Measurements from ENCODE around the gene CFAP92.

GRCh38 chr3:129003578-129004112, 9.8 kb upstream of the CFAP92 start:
- no peak for TF ChIP-seq EZH2 (IDR thresholded peaks at IDR 0.05; ENCODE audit: borderline replicate concordance, low read length)
- TF ChIP-seq CTCF (conservative IDR thresholded peaks at IDR 0.05 in 1 of 2, IDR thresholded peaks at IDR 0.05 in 1 of 2; ENCODE audit: extremely low read depth in 1 of 2, insufficient read depth in 1 of 2, low read depth in 1 of 2, low read length in 2 of 2): peak in 1 of 2 donors; percentile 39

Data from mammary epithelial cell (primary cell).